Measurements from ENCODE around the gene EFCAB6. TPM values are rescaled to one million over a fixed set of nuclear protein-coding genes. Genes with fewer than 3 reads are reported as not detected.

EFCAB6 gene
- polyA plus RNA-seq, 4 donors = 0.34 to 1.9 TPM; not detected in 2

DNA sequence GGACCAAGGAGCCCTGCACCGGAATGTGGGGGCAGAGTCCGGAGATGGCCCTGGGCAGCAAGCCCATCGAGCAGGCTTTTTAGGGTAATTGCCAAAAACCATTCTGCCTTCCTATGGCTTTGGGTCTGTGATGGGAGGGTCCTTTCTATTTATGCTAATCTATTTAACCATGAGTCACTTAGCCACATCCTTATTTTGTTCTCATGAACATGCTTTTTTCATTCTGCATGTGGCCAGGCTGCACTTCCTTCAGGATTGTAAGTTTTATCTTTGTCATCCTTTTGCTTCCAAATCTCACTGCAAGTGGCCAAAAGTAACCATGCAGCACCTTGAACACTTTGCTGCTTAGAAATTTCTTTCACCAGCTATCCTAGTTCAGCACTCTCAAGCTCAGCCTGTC is 88.3 kb downstream of the EFCAB6 start:
- Histone ChIP-seq H3K27ac (ENCODE audit: low read depth in 1 of 3, low read length in 2 of 3) (no peak overlapping the region), H3K4me3 (ENCODE audit: low read depth in 1 of 3, low read length in 3 of 3) (no peak overlapping the region), H3K36me3 (ENCODE audit: control insufficient read depth in 3 of 3, insufficient read depth in 2 of 3, low read depth in 1 of 3, low read length in 3 of 3) (no peaks in the 10 kb centered on the region), H3K4me1 (ENCODE audit: control insufficient read depth in 3 of 3, insufficient read depth in 2 of 3, low read depth in 1 of 3, low read length in 2 of 3) (no peaks in the 10 kb centered on the region), H3K9me3 (ENCODE audit: control insufficient read depth in 2 of 2, insufficient read depth in 1 of 2, low read depth in 1 of 2, low read length in 1 of 2) (no peaks in the 10 kb centered on the region), H3K27me3 (ENCODE audit: control insufficient read depth in 3 of 3, insufficient read depth in 3 of 3, low read length in 3 of 3) (no peaks in the 10 kb centered on the region)
- 58 to 74% (median 71%) methylated on average over 3 of the region's 3 CpGs for WGBS, 3 donors
- FAIRE-seq (no peak), DNase-seq (no peak)

DNA sequence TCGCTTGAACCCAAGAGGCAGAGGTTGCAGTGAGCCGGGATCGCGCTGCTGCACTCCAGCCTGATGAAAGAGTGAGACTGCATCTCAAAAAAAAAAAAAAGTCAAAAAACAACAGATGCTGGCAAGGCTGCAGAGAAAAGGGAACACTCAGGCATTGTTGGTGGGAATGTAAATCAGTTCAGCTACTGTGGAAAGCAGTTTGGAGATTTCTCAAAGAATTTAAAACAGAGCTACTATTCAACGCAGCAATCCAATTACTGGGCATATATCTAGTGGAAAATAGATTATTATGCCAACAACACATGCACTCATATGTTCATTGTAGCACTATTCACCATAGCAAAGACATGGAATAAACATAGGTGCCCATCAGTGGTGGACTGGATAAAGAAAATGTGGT is 89.7 kb downstream of the EFCAB6 start:
- Histone ChIP-seq H3K4me1 (ENCODE audit: control insufficient read depth in 3 of 3, insufficient read depth in 2 of 3, low read depth in 1 of 3, low read length in 2 of 3) (no peaks in the 10 kb centered on the region), H3K27me3 (ENCODE audit: control insufficient read depth in 3 of 3, insufficient read depth in 3 of 3, low read length in 3 of 3) (no peaks in the 10 kb centered on the region), H3K36me3 (ENCODE audit: control insufficient read depth in 3 of 3, insufficient read depth in 2 of 3, low read depth in 1 of 3, low read length in 3 of 3) (no peaks in the 10 kb centered on the region), H3K9me3 (ENCODE audit: control insufficient read depth in 2 of 2, insufficient read depth in 1 of 2, low read depth in 1 of 2, low read length in 1 of 2) (no peaks in the 10 kb centered on the region), H3K4me3 (ENCODE audit: low read depth in 1 of 3, low read length in 3 of 3) (no peak overlapping the region), H3K27ac (ENCODE audit: low read depth in 1 of 3, low read length in 2 of 3) (no peak overlapping the region)
- 91 to 93% (median 93%) methylated on average over 5 of the region's 5 CpGs for WGBS, 3 donors
- FAIRE-seq (no peak), DNase-seq (no peak)

DNA sequence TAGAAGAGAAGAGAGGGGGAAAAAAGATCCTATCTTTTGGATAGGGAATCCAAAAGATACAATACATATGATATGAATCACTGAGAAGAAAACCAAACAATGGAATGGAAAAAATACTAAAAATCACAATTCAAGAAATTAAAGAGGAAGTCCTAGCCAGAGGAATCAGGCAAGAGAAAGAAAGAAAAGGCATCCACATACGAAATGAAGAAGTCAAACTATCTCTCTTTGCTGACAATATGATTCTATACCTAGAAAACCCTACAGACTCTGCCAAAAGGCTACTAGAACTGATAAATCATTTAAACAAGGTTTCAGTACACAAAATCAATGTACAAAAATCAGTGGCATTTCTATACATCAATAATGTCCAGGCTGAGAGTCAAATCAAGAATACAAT is 91.4 kb downstream of the EFCAB6 start:
- FAIRE-seq (no peak), DNase-seq (no peak)
- no peaks in the 10 kb centered on the region for H3K27me3 ChIP-seq (ENCODE audit: control insufficient read depth in 3 of 3, insufficient read depth in 3 of 3, low read length in 3 of 3)
- no peaks in the 10 kb centered on the region for H3K9me3 ChIP-seq (ENCODE audit: control insufficient read depth in 2 of 2, insufficient read depth in 1 of 2, low read depth in 1 of 2, low read length in 1 of 2)
- H3K27ac ChIP-seq (ENCODE audit: low read depth in 1 of 3, low read length in 2 of 3) = no peak overlapping the region
- 58 to 65% (median 64%) methylated on average over 1 of the region's 1 CpG for WGBS, 3 donors
- no peaks in the 10 kb centered on the region for H3K36me3 ChIP-seq (ENCODE audit: control insufficient read depth in 3 of 3, insufficient read depth in 2 of 3, low read depth in 1 of 3, low read length in 3 of 3)
- H3K4me3 ChIP-seq (ENCODE audit: low read depth in 1 of 3, low read length in 3 of 3) = no peak overlapping the region
- no peaks in the 10 kb centered on the region for H3K4me1 ChIP-seq (ENCODE audit: control insufficient read depth in 3 of 3, insufficient read depth in 2 of 3, low read depth in 1 of 3, low read length in 2 of 3)

DNA sequence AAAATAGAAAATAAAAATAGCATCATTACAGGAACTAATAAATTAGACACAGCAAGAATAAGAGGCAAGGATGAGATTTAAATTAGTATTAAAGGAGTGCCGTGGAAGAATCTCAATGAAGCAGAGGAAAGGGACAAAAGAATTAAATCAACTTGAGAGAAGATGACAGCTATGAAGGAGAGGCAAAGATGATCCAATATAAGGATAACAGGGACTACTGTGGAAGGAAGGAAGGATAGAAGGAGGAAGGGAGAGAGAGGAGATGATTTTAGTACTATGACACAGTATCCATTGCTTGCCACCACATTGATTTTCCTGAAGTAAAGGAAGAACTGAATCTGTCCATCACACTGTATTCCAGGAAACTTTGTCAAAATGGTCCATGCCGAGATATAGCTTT is 98.0 kb downstream of the EFCAB6 start:
- no peak for DNase-seq
- 89 to 100% (median 95%) methylated on average over 2 of the region's 2 CpGs for WGBS, 3 donors
- FAIRE-seq = no peak
- no peaks in the 10 kb centered on the region for H3K36me3 ChIP-seq (ENCODE audit: control insufficient read depth in 3 of 3, insufficient read depth in 2 of 3, low read depth in 1 of 3, low read length in 3 of 3)
- no peaks in the 10 kb centered on the region for H3K27me3 ChIP-seq (ENCODE audit: control insufficient read depth in 3 of 3, insufficient read depth in 3 of 3, low read length in 3 of 3)
- H3K9me3 ChIP-seq (ENCODE audit: control insufficient read depth in 2 of 2, insufficient read depth in 1 of 2, low read depth in 1 of 2, low read length in 1 of 2) = no peaks in the 10 kb centered on the region
- no peaks in the 10 kb centered on the region for H3K4me1 ChIP-seq (ENCODE audit: control insufficient read depth in 3 of 3, insufficient read depth in 2 of 3, low read depth in 1 of 3, low read length in 2 of 3)
- no peak overlapping the region for H3K27ac ChIP-seq (ENCODE audit: low read depth in 1 of 3, low read length in 2 of 3)
- no peak overlapping the region for H3K4me3 ChIP-seq (ENCODE audit: low read depth in 1 of 3, low read length in 3 of 3)

DNA sequence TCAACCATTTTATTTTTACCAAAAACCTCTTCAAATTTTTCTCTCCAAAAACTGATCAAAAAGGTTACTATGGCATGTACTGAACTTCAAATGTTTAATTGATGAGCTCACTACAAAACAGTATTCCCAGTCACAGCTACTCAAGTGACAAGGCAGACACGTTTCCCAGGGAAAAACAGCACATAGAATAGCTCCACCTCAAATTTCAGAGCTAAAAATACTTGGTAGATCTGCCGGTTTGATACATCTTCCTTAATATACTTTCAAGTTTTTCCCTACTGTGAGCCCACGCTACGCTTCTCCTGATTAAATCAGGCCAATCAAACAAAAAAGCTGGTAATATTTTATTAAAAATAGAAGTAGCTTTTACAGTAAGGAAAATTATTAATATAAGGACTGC is 100.4 kb downstream of the EFCAB6 start:
- H3K27me3 ChIP-seq (ENCODE audit: control insufficient read depth in 3 of 3, insufficient read depth in 3 of 3, low read length in 3 of 3) = no peaks in the 10 kb centered on the region
- H3K9me3 ChIP-seq (ENCODE audit: control insufficient read depth in 2 of 2, insufficient read depth in 1 of 2, low read depth in 1 of 2, low read length in 1 of 2) = no peaks in the 10 kb centered on the region
- FAIRE-seq = no peak
- WGBS, 3 donors = 75 to 83% (median 81%) methylated on average over 4 of the region's 4 CpGs
- no peak overlapping the region for H3K27ac ChIP-seq (ENCODE audit: low read depth in 1 of 3, low read length in 2 of 3)
- no peaks in the 10 kb centered on the region for H3K4me1 ChIP-seq (ENCODE audit: control insufficient read depth in 3 of 3, insufficient read depth in 2 of 3, low read depth in 1 of 3, low read length in 2 of 3)
- DNase-seq = no peak
- no peaks in the 10 kb centered on the region for H3K36me3 ChIP-seq (ENCODE audit: control insufficient read depth in 3 of 3, insufficient read depth in 2 of 3, low read depth in 1 of 3, low read length in 3 of 3)
- no peak overlapping the region for H3K4me3 ChIP-seq (ENCODE audit: low read depth in 1 of 3, low read length in 3 of 3)

DNA sequence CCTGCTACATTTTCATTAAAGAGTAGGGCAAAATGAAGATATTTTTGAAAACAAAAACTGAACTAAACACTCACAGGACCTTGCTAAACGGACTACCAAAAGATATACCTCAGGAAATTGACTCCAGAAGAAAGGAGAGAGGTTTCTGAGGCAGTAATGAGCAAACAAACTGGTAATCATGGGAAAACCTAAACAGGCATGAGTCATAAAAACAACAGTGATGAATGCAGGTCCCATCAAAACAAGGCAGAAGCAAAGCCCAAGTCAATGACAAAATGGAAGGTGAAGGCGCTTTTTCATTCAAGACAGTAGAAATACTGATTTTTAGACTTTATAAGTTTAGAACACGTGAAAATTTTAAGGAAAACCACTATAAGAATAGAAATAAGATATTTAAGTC is 104.5 kb downstream of the EFCAB6 start:
- no peak overlapping the region for H3K4me3 ChIP-seq (ENCODE audit: low read depth in 1 of 3, low read length in 3 of 3)
- DNase-seq (no peak), FAIRE-seq (no peak)
- no peaks in the 10 kb centered on the region for H3K27me3 ChIP-seq (ENCODE audit: control insufficient read depth in 3 of 3, insufficient read depth in 3 of 3, low read length in 3 of 3)
- no peaks in the 10 kb centered on the region for H3K4me1 ChIP-seq (ENCODE audit: control insufficient read depth in 3 of 3, insufficient read depth in 2 of 3, low read depth in 1 of 3, low read length in 2 of 3)
- no peaks in the 10 kb centered on the region for H3K36me3 ChIP-seq (ENCODE audit: control insufficient read depth in 3 of 3, insufficient read depth in 2 of 3, low read depth in 1 of 3, low read length in 3 of 3)
- WGBS, 3 donors = 68 to 88% (median 82%) methylated on average over 3 of the region's 3 CpGs
- H3K27ac ChIP-seq (ENCODE audit: low read depth in 1 of 3, low read length in 2 of 3) = no peak overlapping the region
- peaks cover 0 to 5% of the 10 kb centered on the region in 2 donors for H3K9me3 ChIP-seq (ENCODE audit: control insufficient read depth in 2 of 2, insufficient read depth in 1 of 2, low read depth in 1 of 2, low read length in 1 of 2)

DNA sequence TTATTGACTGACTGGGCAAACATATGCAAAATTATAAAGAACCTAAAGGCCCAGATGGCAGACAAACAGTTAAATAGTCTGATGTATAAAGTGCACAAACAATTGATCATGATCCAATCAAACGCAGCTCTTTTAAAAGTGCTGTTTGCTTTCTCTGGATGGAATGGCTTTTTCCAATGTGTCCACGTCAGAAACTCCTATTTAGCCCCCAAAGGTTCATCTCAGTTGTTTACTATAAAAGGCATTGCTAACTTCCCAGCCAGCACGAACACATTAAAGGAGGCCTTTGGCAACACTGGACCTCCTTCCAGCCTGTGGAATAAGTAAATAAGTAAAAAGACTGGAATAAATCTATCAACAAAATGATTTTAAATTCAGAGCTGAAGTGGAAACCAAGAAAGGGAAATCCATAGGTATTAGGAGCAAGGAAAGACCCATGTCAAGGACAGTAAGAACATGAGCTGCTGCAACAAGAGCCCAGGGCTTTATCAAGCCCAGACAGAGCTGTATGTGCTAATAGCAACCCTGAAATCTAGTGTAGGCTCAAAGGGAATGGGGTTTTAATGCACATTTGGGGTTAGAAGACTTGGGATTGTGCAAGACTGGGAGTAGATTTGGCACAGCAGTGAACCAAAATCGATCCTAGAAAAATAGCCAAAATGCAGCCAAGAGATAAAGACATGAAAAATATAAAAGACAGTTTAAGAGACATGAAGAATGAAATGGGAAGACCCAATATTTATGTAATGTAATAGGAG is 105.4 kb downstream of the EFCAB6 start:
- FAIRE-seq (no peak), DNase-seq (no peak)
- Histone ChIP-seq H3K4me3 (ENCODE audit: low read depth in 1 of 3, low read length in 3 of 3) (no peak overlapping the region), H3K4me1 (ENCODE audit: control insufficient read depth in 3 of 3, insufficient read depth in 2 of 3, low read depth in 1 of 3, low read length in 2 of 3) (no peaks in the 10 kb centered on the region), H3K27ac (ENCODE audit: low read depth in 1 of 3, low read length in 2 of 3) (no peak overlapping the region), H3K36me3 (ENCODE audit: control insufficient read depth in 3 of 3, insufficient read depth in 2 of 3, low read depth in 1 of 3, low read length in 3 of 3) (no peaks in the 10 kb centered on the region), H3K9me3 (ENCODE audit: control insufficient read depth in 2 of 2, insufficient read depth in 1 of 2, low read depth in 1 of 2, low read length in 1 of 2) (peaks cover 0 to 9% of the 10 kb centered on the region in 2 donors), H3K27me3 (ENCODE audit: control insufficient read depth in 3 of 3, insufficient read depth in 3 of 3, low read length in 3 of 3) (no peaks in the 10 kb centered on the region)
- 62 to 76% (median 65%) methylated on average over 4 of the region's 4 CpGs for WGBS, 3 donors

DNA sequence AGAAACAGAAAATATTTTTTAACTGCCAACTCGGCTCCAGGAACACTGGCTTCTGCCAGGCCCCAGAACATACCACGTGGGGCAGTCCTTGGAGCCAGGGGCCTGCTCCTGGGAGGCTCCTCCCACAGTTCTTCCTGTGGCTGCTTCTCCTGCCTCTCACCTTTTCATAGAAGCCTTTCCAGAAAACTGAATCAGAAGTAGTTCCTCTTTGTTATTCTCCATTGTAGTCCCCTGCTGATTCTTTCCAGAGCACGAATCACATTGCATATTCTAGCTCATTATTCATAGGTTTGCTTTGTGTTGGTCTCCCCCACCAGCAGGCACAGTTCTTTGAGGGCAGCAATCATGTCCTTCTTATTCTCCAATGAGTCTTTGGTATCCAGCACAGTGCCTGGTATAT is 106.0 kb downstream of the EFCAB6 start:
- Histone ChIP-seq H3K27ac (ENCODE audit: low read depth in 1 of 3, low read length in 2 of 3) (no peak overlapping the region), H3K9me3 (ENCODE audit: control insufficient read depth in 2 of 2, insufficient read depth in 1 of 2, low read depth in 1 of 2, low read length in 1 of 2) (peaks cover 0 to 9% of the 10 kb centered on the region in 2 donors), H3K36me3 (ENCODE audit: control insufficient read depth in 3 of 3, insufficient read depth in 2 of 3, low read depth in 1 of 3, low read length in 3 of 3) (no peaks in the 10 kb centered on the region), H3K4me1 (ENCODE audit: control insufficient read depth in 3 of 3, insufficient read depth in 2 of 3, low read depth in 1 of 3, low read length in 2 of 3) (no peaks in the 10 kb centered on the region), H3K27me3 (ENCODE audit: control insufficient read depth in 3 of 3, insufficient read depth in 3 of 3, low read length in 3 of 3) (no peaks in the 10 kb centered on the region), H3K4me3 (ENCODE audit: low read depth in 1 of 3, low read length in 3 of 3) (no peak overlapping the region)
- no peak for FAIRE-seq
- no peak for DNase-seq
- 57 to 81% (median 79%) methylated on average over 3 of the region's 3 CpGs for WGBS, 3 donors

DNA sequence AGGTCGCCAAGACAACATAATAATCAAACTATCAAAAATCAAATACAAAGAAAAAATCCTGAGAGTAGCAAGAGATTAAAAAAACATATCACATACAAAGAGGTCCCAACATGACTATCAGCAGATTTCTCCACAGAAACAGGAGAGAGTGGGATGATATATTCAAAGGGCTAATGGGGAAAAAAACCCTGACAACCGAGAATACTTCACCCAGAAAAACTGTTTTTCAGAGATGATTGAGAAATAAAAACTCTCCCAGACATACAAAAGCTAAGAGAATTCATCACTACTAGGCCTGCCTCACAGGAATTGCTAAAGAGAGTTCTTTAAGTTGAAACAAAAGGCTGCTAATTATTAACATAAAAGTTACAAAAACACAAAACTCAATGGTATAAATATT is 108.1 kb downstream of the EFCAB6 start:
- no peak for FAIRE-seq
- peaks cover 0 to 9% of the 10 kb centered on the region in 2 donors for H3K9me3 ChIP-seq (ENCODE audit: control insufficient read depth in 2 of 2, insufficient read depth in 1 of 2, low read depth in 1 of 2, low read length in 1 of 2)
- H3K27me3 ChIP-seq (ENCODE audit: control insufficient read depth in 3 of 3, insufficient read depth in 3 of 3, low read length in 3 of 3) = peaks cover 0 to 1% (median 0%) of the 10 kb centered on the region in 3 donors
- WGBS, 3 donors = 77 to 83% (median 79%) methylated on average over 2 of the region's 2 CpGs
- no peak overlapping the region for H3K4me3 ChIP-seq (ENCODE audit: low read depth in 1 of 3, low read length in 3 of 3)
- H3K4me1 ChIP-seq (ENCODE audit: control insufficient read depth in 3 of 3, insufficient read depth in 2 of 3, low read depth in 1 of 3, low read length in 2 of 3) = no peaks in the 10 kb centered on the region
- no peak overlapping the region for H3K27ac ChIP-seq (ENCODE audit: low read depth in 1 of 3, low read length in 2 of 3)
- H3K36me3 ChIP-seq (ENCODE audit: control insufficient read depth in 3 of 3, insufficient read depth in 2 of 3, low read depth in 1 of 3, low read length in 3 of 3) = no peaks in the 10 kb centered on the region
- DNase-seq = no peak
